B cell (primary cell): ENCODE results near the gene DAZL. TPM values are rescaled to one million over a fixed set of nuclear protein-coding genes. Genes with fewer than 3 reads are reported as not detected.

Experiments used
- ATAC-seq: fragments of 200-7000 bp; cut with Tn5 transposase; one replicate; pipeline ENCODE4 v1.10.0; 2021; ENCODE audit warnings: low read depth, mild to moderate bottlenecking, moderate number of reproducible peaks, moderate library complexity
- CTCF ChIA-PET: fragments of 350-600 bp; sonication (Branson Sonifier 250); formaldehyde crosslinking; loops from one replicate; lab custom pipeline; 2021; ENCODE audit warnings: antibody characterized with exemption, inconsistent platforms; lab: Charles Lee
- POLR2A ChIA-PET: fragments of 350-600 bp; sonication (Branson Sonifier 250); formaldehyde crosslinking; loops from one replicate; lab custom pipeline; 2021; ENCODE audit warnings: antibody characterized with exemption; lab: Charles Lee
- DNase-seq: peaks from one replicate; pipeline ENCODE4 v3.0.0; 2013
- H2AFZ ChIP-seq: 2 replicates; pipeline ENCODE4 v1.6.1; 2012; ENCODE audit warnings: mild to moderate bottlenecking, low read depth, low read length; ENCODE audit not compliant: insufficient read depth, poor library complexity, severe bottlenecking
- H3K27ac ChIP-seq, 2 donors: 1 replicate in 1 of 2; 2 replicates in 1 of 2; pipeline ENCODE4 v1.5.1; 2012 to 2013; ENCODE audit warnings: low read length in 2 of 2, mild to moderate bottlenecking in 2 of 2, moderate library complexity in 1 of 2
- H3K27me3 ChIP-seq, 4 experiments: fragments of 200-600 bp in 1 of 4; sonication (generic) in 1 of 4; replicated peaks in 1 of 4; 1 replicate in 2 of 4; 2 replicates in 2 of 4; pipeline versions ENCODE4 v1.6.1 to v1.7.0; 2013 to 2016; ENCODE audit warnings: low read length in 3 of 4, mild to moderate bottlenecking in 2 of 4, mixed read lengths in 1 of 4, moderate library complexity in 1 of 4; ENCODE audit not compliant: insufficient read depth in 4 of 4, control insufficient read depth in 3 of 4; ENCODE audit errors: control extremely low read depth in 1 of 4
- H3K36me3 ChIP-seq, 2 experiments: replicated peaks in 1 of 2; 1 replicate in 1 of 2; 2 replicates in 1 of 2; pipeline versions ENCODE4 v1.6.1 to v1.7.1; 2013; ENCODE audit warnings: low read length in 1 of 2; ENCODE audit not compliant: insufficient read depth in 2 of 2, control insufficient read depth in 1 of 2; ENCODE audit errors: control extremely low read depth in 1 of 2, extremely low read depth in 1 of 2
- H3K4me1 ChIP-seq, 2 donors: fragments of 200-600 bp in 1 of 2; sonication (generic) in 1 of 2; 1 replicate in 1 of 2; 2 replicates in 1 of 2; pipeline versions ENCODE4 v1.5.1 to v1.6.1; 2013 to 2017; ENCODE audit warnings: low read length in 2 of 2; ENCODE audit not compliant: control insufficient read depth in 2 of 2, insufficient read depth in 2 of 2
- H3K4me2 ChIP-seq: replicated peaks from 2 replicates; pipeline ENCODE3; 2012; ENCODE audit warnings: mild to moderate bottlenecking, low read depth, low read length; ENCODE audit not compliant: poor library complexity, severe bottlenecking
- H3K4me3 ChIP-seq, 5 experiments: fragments of 200-600 bp in 1 of 5; sonication (generic) in 1 of 5; 1 replicate in 3 of 5; 2 replicates in 2 of 5; pipeline versions ENCODE4 v1.5.1 to v1.7.0; 2011 to 2016; ENCODE audit warnings: low read length in 4 of 5, mild to moderate bottlenecking in 4 of 5, low read depth in 2 of 5, control low read depth in 1 of 5, moderate library complexity in 1 of 5; ENCODE audit not compliant: insufficient read depth in 1 of 5; ENCODE audit errors: control extremely low read depth in 1 of 5, extremely low read depth in 1 of 5
- H3K79me2 ChIP-seq: fragments of 200-600 bp; sonication (generic); one replicate; pipeline ENCODE4 v1.6.0; 2016; ENCODE audit warnings: low read length; ENCODE audit not compliant: control insufficient read depth, insufficient read depth
- H3K9ac ChIP-seq: fragments of 200-600 bp; sonication (generic); 2 replicates; pipeline ENCODE4 v1.6.1; 2017; ENCODE audit warnings: mild to moderate bottlenecking, low read length, moderate library complexity
- H3K9me3 ChIP-seq, 3 donors: one replicate each; pipeline versions ENCODE4 v1.6.1 to v1.7.1; 2013; ENCODE audit warnings: low read length in 2 of 3; ENCODE audit not compliant: control insufficient read depth in 2 of 3, insufficient read depth in 1 of 3; ENCODE audit errors: control extremely low read depth in 1 of 3
- H4K20me1 ChIP-seq: 2 replicates; pipeline ENCODE4 v1.6.0; 2012; ENCODE audit warnings: mild to moderate bottlenecking, low read length; ENCODE audit not compliant: insufficient read depth, control insufficient read depth, poor library complexity, severe bottlenecking
- H3K27ac Mint-ChIP-seq: one replicate; pipeline ENCODE4 v1.8.0; 2021; ENCODE audit warnings: mixed read lengths
- H3K27me3 Mint-ChIP-seq: one replicate; pipeline ENCODE4 v1.8.0; 2021; ENCODE audit warnings: mixed read lengths
- H3K4me1 Mint-ChIP-seq: one replicate; pipeline ENCODE4 v1.8.0; 2021; ENCODE audit warnings: mixed read lengths
- H3K4me3 Mint-ChIP-seq: one replicate; pipeline ENCODE4 v1.8.0; 2021; ENCODE audit warnings: mixed read lengths
- H3K9me3 Mint-ChIP-seq: one replicate; pipeline ENCODE4 v1.8.0; 2022; ENCODE audit warnings: mixed read lengths; ENCODE audit not compliant: insufficient read depth
- EZH2 ChIP-seq: IDR thresholded peaks from 2 replicates; pipeline ENCODE4 v1.6.1; 2012; ENCODE audit warnings: borderline replicate concordance, low read depth, mild to moderate bottlenecking, moderate library complexity, low read length; ENCODE audit not compliant: insufficient read depth, poor library complexity, severe bottlenecking
- WGBS: methylation state at CpG from one replicate; pipeline ENCODE4 v1.1.5; 2013; ENCODE audit warnings: missing lambda C conversion rate; ENCODE audit not compliant: insufficient coverage; 5-methylcytosine and 5-hydroxymethylcytosine counted together
- intact Hi-C: fragments of 100-400 bp; cut with micrococcal nuclease; formaldehyde crosslinking; loops from one replicate; pipeline ENCODE4 v1.10.0; 2022
- polyA plus RNA-seq: library from polyadenylated mRNA; depleted of rRNA; stranded (reverse); fragments of >200 nt; gene quantifications from 2 replicates; pipeline ENCODE4 v1.2.3, GENCODE V29; 2012
- total RNA-seq, 2 donors: library from RNA; stranded (reverse); fragments of 120-200 nt in 1 of 2; gene quantifications; 1 replicate in 1 of 2; 2 replicates in 1 of 2; pipeline versions ENCODE4 v1.2.3 to v1.2.4, GENCODE V29; 2013 to 2022
- TF ChIP-seq, protein P1 (sequence below): fragments of 200-600 bp; IDR thresholded peaks from one replicate; pipeline ENCODE4 v1.8.0; 2022; ENCODE audit warnings: antibody characterized with exemption, mild to moderate bottlenecking

The DAZL gene
- total and polyA plus RNA-seq, 2 donors (not counting 1 experiment from before 2014, with no cell fraction given): 1.3 TPM; not detected in 1

- CTCF ChIA-PET: interaction anchor here (0.6 to 8.0 kb wide), 27 partner anchors 9 to 1575 kb away, joined by 3 to 220 read pairs (median 4); partner anchors contain the start of genes DPH3, OXNAD1 and RFTN1
- H3K4me3 ChIP-seq: no peak overlapping the region
- POLR2A ChIA-PET: interaction anchor here (1.0 kb wide), 1 partner anchor 260 kb away, joined by 4 read pairs; no protein-coding TSS in a partner anchor
- H4K20me1 ChIP-seq: no peaks in the 10 kb centered on the region
- Mint-ChIP-seq H3K4me1 (peaks cover 2% of the 10 kb centered on the region), H3K4me3 (no peak overlapping the region), H3K27ac (peak overlapping the region; percentile 23), H3K9me3 (no peaks in the 10 kb centered on the region), H3K27me3 (no peaks in the 10 kb centered on the region)
- no peak overlapping the region for H3K9ac ChIP-seq
- H3K36me3 ChIP-seq: no peaks in the 10 kb centered on the region
- no peaks in the 10 kb centered on the region for H3K27me3 ChIP-seq
- intact Hi-C loops: loop anchor here (1.0 to 2.0 kb wide), 3 partner anchors 38 to 283 kb away; partner anchors contain the start of gene RFTN1
- H3K79me2 ChIP-seq: no peaks in the 10 kb centered on the region
- peaks cover 0 to 3% (median 0%) of the 10 kb centered on the region in 3 donors for H3K9me3 ChIP-seq
- peak overlapping the region; percentile 11 for H2AFZ ChIP-seq
- TF ChIP-seq, protein P1, sequence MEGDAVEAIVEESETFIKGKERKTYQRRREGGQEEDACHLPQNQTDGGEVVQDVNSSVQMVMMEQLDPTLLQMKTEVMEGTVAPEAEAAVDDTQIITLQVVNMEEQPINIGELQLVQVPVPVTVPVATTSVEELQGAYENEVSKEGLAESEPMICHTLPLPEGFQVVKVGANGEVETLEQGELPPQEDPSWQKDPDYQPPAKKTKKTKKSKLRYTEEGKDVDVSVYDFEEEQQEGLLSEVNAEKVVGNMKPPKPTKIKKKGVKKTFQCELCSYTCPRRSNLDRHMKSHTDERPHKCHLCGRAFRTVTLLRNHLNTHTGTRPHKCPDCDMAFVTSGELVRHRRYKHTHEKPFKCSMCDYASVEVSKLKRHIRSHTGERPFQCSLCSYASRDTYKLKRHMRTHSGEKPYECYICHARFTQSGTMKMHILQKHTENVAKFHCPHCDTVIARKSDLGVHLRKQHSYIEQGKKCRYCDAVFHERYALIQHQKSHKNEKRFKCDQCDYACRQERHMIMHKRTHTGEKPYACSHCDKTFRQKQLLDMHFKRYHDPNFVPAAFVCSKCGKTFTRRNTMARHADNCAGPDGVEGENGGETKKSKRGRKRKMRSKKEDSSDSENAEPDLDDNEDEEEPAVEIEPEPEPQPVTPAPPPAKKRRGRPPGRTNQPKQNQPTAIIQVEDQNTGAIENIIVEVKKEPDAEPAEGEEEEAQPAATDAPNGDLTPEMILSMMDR: peak; percentile 90
- TF ChIP-seq EZH2: no peak
- no peak overlapping the region for H3K4me2 ChIP-seq
- 29% methylated on average over 5 of the region's 7 CpGs for WGBS
- peaks cover 0 to 3% of the 10 kb centered on the region in 2 donors for H3K4me1 ChIP-seq
- DNase-seq (peak; percentile 86), ATAC-seq (peak; percentile 90)
- H3K27ac ChIP-seq: no peak overlapping the region
These were observed 54.4 kb downstream of the DAZL start for GRCh38 chr3:16550676-16551341.

DNA sequence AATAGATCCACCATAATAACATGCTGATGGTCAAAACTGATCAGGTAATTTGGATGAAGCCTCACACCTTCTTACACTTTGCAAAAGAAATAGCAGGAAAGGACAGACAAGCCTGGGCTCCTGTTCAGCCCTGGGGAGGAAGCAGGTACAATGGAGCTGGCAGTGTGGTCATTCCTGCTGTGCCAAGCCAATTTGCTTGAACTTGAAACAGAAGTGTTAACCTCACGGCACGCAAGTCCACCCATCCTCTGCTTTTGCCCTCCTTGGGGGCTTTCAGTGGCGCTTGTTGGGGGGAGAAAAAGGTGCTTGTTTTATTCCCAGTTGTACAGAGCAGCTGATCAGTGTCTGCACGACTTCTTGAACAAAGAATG lies 54.9 kb downstream of the DAZL start:
- no peak overlapping the region for H3K27ac ChIP-seq
- TF ChIP-seq, protein P1: no peak
- no peak for TF ChIP-seq EZH2
- no peak overlapping the region for H3K4me3 Mint-ChIP-seq
- no peak overlapping the region for H2AFZ ChIP-seq
- H3K4me1 Mint-ChIP-seq: peaks cover 2% of the 10 kb centered on the region
- WGBS: no CpG with 5 or more reads among the region's 4 CpGs
- ChIA-PET POLR2A (interaction anchor here (1.0 kb wide), 1 partner anchor 260 kb away, joined by 4 read pairs; no protein-coding TSS in a partner anchor), CTCF (interaction anchor here (0.7 to 8.0 kb wide), 26 partner anchors 9 to 660 kb away, joined by 3 to 220 read pairs (median 4); partner anchors contain the start of genes DPH3, OXNAD1 and RFTN1)
- H3K27ac Mint-ChIP-seq: no peak overlapping the region
- H3K9me3 Mint-ChIP-seq: no peaks in the 10 kb centered on the region
- no peaks in the 10 kb centered on the region for H3K36me3 ChIP-seq
- H3K79me2 ChIP-seq: no peaks in the 10 kb centered on the region
- no peak for DNase-seq
- no peak overlapping the region for H3K4me3 ChIP-seq
- no peaks in the 10 kb centered on the region for H3K27me3 Mint-ChIP-seq
- H3K9ac ChIP-seq: no peak overlapping the region
- no peak overlapping the region for H3K4me2 ChIP-seq
- no peak for ATAC-seq
- peaks cover 0 to 3% of the 10 kb centered on the region in 2 donors for H3K4me1 ChIP-seq
- no peaks in the 10 kb centered on the region for H4K20me1 ChIP-seq
- intact Hi-C loops: loop anchor here (1.0 to 2.0 kb wide), 3 partner anchors 37 to 282 kb away; partner anchors contain the start of gene RFTN1
- H3K9me3 ChIP-seq: peaks cover 0 to 3% (median 0%) of the 10 kb centered on the region in 3 donors
- no peaks in the 10 kb centered on the region for H3K27me3 ChIP-seq
